Activated B cell treated with CpG ODN at 0.5 μM for 24 hours (primary cell): Measurements from ENCODE around the gene OLA1. TPM values are rescaled to one million over a fixed set of nuclear protein-coding genes. Genes with fewer than 3 reads are reported as not detected.

Source experiments
- ATAC-seq: fragments of 200-7000 bp; cut with Tn5 transposase; one replicate; pipeline ENCODE4 v1.10.0; 2021; ENCODE audit warnings: low read depth, mild to moderate bottlenecking, moderate library complexity
- CTCF ChIA-PET: fragments of 350-600 bp; sonication (Branson Sonifier 250); formaldehyde crosslinking; loops from one replicate; lab custom pipeline; 2021; ENCODE audit warnings: antibody characterized with exemption; lab: Charles Lee
- POLR2A ChIA-PET: fragments of 350-600 bp; sonication (Branson Sonifier 250); formaldehyde crosslinking; loops from one replicate; lab custom pipeline; 2021; ENCODE audit warnings: antibody characterized with exemption; lab: Charles Lee
- DNase-seq: peaks from one replicate; pipeline ENCODE4 v3.0.0; 2022
- H3K27ac Mint-ChIP-seq: one replicate; pipeline ENCODE4 v1.8.0; 2020; ENCODE audit warnings: mixed read lengths
- H3K27me3 Mint-ChIP-seq: one replicate; pipeline ENCODE4 v1.8.0; 2021; ENCODE audit warnings: mixed read lengths
- H3K36me3 Mint-ChIP-seq: one replicate; pipeline ENCODE4 v1.8.0; 2021; ENCODE audit warnings: low read depth, mixed read lengths
- H3K4me1 Mint-ChIP-seq: one replicate; pipeline ENCODE4 v1.8.0; 2021; ENCODE audit warnings: mixed read lengths
- H3K4me3 Mint-ChIP-seq: one replicate; pipeline ENCODE4 v1.8.0; 2020; ENCODE audit warnings: mild to moderate bottlenecking, mixed read lengths
- H3K9me3 Mint-ChIP-seq: one replicate; pipeline ENCODE4 v1.8.0; 2020; ENCODE audit warnings: mixed read lengths
- intact Hi-C: fragments of 100-400 bp; cut with micrococcal nuclease; formaldehyde crosslinking; loops from one replicate; pipeline ENCODE4 v1.15.1; 2024
- total RNA-seq: library from RNA; stranded (reverse); gene quantifications from 2 replicates; pipeline ENCODE4 v1.2.3, GENCODE V29; 2022
- TF ChIP-seq, protein P1 (sequence below): fragments of 200-600 bp; IDR thresholded peaks from one replicate; pipeline ENCODE4 v1.8.0; 2022; ENCODE audit warnings: antibody characterized with exemption, mild to moderate bottlenecking

OLA1 gene
- total RNA-seq, 1 donor from 2014 or later, result 74.4 TPM

DNA sequence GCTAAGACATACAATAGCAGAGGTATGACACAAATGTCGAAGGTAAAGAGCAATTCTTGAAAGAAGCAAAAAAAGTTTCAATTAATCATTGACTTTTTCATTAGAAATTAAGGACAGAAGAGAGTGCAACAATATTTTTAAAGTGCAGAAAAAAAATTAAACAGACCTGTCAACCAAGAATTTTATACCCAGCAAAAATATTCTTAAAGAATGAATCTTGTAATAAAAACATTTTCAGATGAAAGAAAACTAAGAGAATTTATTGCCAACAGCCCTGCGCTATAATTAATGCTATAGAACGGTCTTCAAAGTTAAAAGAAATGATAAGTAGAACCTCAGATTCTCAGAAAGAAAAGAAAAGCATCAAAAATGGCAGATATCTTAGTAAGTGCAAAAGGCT is 79.0 kb downstream of the OLA1 start:
- peaks cover 61% of the 10 kb centered on the region for H3K36me3 Mint-ChIP-seq
- DNase-seq (no peak), ATAC-seq (no peak)
- no peak overlapping the region for H3K27ac Mint-ChIP-seq
- intact Hi-C loops, result no loop called here
- no peak overlapping the region for H3K4me3 Mint-ChIP-seq
- no peaks in the 10 kb centered on the region for H3K4me1 Mint-ChIP-seq
- TF ChIP-seq, protein P1, sequence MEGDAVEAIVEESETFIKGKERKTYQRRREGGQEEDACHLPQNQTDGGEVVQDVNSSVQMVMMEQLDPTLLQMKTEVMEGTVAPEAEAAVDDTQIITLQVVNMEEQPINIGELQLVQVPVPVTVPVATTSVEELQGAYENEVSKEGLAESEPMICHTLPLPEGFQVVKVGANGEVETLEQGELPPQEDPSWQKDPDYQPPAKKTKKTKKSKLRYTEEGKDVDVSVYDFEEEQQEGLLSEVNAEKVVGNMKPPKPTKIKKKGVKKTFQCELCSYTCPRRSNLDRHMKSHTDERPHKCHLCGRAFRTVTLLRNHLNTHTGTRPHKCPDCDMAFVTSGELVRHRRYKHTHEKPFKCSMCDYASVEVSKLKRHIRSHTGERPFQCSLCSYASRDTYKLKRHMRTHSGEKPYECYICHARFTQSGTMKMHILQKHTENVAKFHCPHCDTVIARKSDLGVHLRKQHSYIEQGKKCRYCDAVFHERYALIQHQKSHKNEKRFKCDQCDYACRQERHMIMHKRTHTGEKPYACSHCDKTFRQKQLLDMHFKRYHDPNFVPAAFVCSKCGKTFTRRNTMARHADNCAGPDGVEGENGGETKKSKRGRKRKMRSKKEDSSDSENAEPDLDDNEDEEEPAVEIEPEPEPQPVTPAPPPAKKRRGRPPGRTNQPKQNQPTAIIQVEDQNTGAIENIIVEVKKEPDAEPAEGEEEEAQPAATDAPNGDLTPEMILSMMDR, result no peak
- H3K9me3 Mint-ChIP-seq, result peaks cover 37% of the 10 kb centered on the region
- ChIA-PET POLR2A (no interaction called here), CTCF (no interaction called here)
- no peaks in the 10 kb centered on the region for H3K27me3 Mint-ChIP-seq

GRCh38 chr2:174166261-174166660 is 82.1 kb downstream of the OLA1 start:
- H3K4me3 Mint-ChIP-seq, result no peak overlapping the region
- no peak for ATAC-seq
- intact Hi-C loops, result no loop called here

GRCh38 chr2:174161490-174161889 is 86.8 kb downstream of the OLA1 start:
- H3K27ac Mint-ChIP-seq, result no peak overlapping the region
- intact Hi-C loops, result no loop called here
- no peak overlapping the region for H3K4me3 Mint-ChIP-seq
- TF ChIP-seq, protein P1, result no peak
- DNase-seq (no peak), ATAC-seq (no peak)
- H3K27me3 Mint-ChIP-seq, result no peaks in the 10 kb centered on the region
- ChIA-PET POLR2A (no interaction called here), CTCF (interaction anchor here (1.1 kb wide), 1 partner anchor 180 kb away, joined by 3 read pairs; no protein-coding TSS in a partner anchor)
- H3K9me3 Mint-ChIP-seq, result peaks cover 5% of the 10 kb centered on the region
- peaks cover 15% of the 10 kb centered on the region for H3K36me3 Mint-ChIP-seq
- H3K4me1 Mint-ChIP-seq, result no peaks in the 10 kb centered on the region

More at GRCh38 chr2:174166261-174166660, 82.1 kb downstream of the OLA1 start:
- H3K4me1 Mint-ChIP-seq, result no peaks in the 10 kb centered on the region
- no peaks in the 10 kb centered on the region for H3K27me3 Mint-ChIP-seq
- POLR2A ChIA-PET, result no interaction called here
- H3K9me3 Mint-ChIP-seq, result peaks cover 22% of the 10 kb centered on the region
- TF ChIP-seq, protein P1, result no peak
- H3K27ac Mint-ChIP-seq, result no peak overlapping the region
- H3K36me3 Mint-ChIP-seq, result peaks cover 43% of the 10 kb centered on the region
- CTCF ChIA-PET, result no interaction called here
- DNase-seq, result no peak

- ChIA-PET CTCF (interaction anchor here (1.5 kb wide), 1 partner anchor 183 kb away, joined by 13 read pairs; no protein-coding TSS in a partner anchor), POLR2A (no interaction called here)
- intact Hi-C loops, result loop anchor here (1.0 to 10.0 kb wide), 3 partner anchors 169 to 753 kb away; no protein-coding TSS in a partner anchor
- ATAC-seq (peak; percentile 37), DNase-seq (no peak)
- Mint-ChIP-seq H3K36me3 (peaks cover 5% of the 10 kb centered on the region), H3K9me3 (no peaks in the 10 kb centered on the region), H3K27me3 (no peaks in the 10 kb centered on the region), H3K4me1 (no peaks in the 10 kb centered on the region), H3K4me3 (no peak overlapping the region), H3K27ac (no peak overlapping the region)
- TF ChIP-seq, protein P1, result no peak
These were observed 90.3 kb downstream of the OLA1 start for GRCh38 chr2:174158003-174158402.

GRCh38 chr2:174157053-174157452 is 91.3 kb downstream of the OLA1 start:
- intact Hi-C loops, result loop anchor here (5.0 to 10.0 kb wide), 2 partner anchors 170 to 752 kb away; no protein-coding TSS in a partner anchor
- Mint-ChIP-seq H3K4me3 (no peak overlapping the region), H3K27ac (no peak overlapping the region), H3K36me3 (peaks cover 4% of the 10 kb centered on the region), H3K9me3 (no peaks in the 10 kb centered on the region), H3K27me3 (no peaks in the 10 kb centered on the region), H3K4me1 (no peaks in the 10 kb centered on the region)
- ChIA-PET POLR2A (no interaction called here), CTCF (no interaction called here)
- ATAC-seq (no peak), DNase-seq (no peak)
- TF ChIP-seq, protein P1, result no peak
